GM11168 (cell line): ENCODE results near the gene APMAP.
"Not testable (repeated sequence)": the region's sequence is repeated elsewhere in the genome, so short reads cannot be mapped to it uniquely, and the experiment has no call there.

Experiments
- in situ Hi-C: fragments of 300-500 bp; cut with MboI; formaldehyde crosslinking; loops from one replicate; pipeline ENCODE4 v1.12.0; 2022; ENCODE audit warnings: low sequenced_read_pairs; ENCODE audit not compliant: unreplicated experiment

Gene APMAP

GRCh38 chr20:24943196-24943595 lies 49.4 kb downstream of the APMAP start:
- in situ Hi-C loops: no loop called here

GRCh38 chr20:24942679-24943078 lies 49.9 kb downstream of the APMAP start:
- in situ Hi-C loops: no loop called here

- in situ Hi-C loops: no loop called here
These were observed 53.5 kb downstream of the APMAP start for GRCh38 chr20:24939036-24939435.

- in situ Hi-C loops: no loop called here
These were observed 54.1 kb downstream of the APMAP start for GRCh38 chr20:24938498-24938897.

GRCh38 chr20:24937579-24937978 lies 55.0 kb downstream of the APMAP start:
- in situ Hi-C loops: no loop called here

- in situ Hi-C loops: no loop called here
These were observed 55.8 kb downstream of the APMAP start for GRCh38 chr20:24936526-24937407.

GRCh38 chr20:24935766-24936525 lies 56.6 kb downstream of the APMAP start:
- in situ Hi-C loops: no loop called here

GRCh38 chr20:24935140-24935539 lies 57.4 kb downstream of the APMAP start:
- in situ Hi-C loops: no loop called here

GRCh38 chr20:24934716-24935115 lies 57.8 kb downstream of the APMAP start:
- in situ Hi-C loops: no loop called here

- in situ Hi-C loops: no loop called here
These were observed 58.4 kb downstream of the APMAP start for GRCh38 chr20:24934101-24934661.

GRCh38 chr20:24933266-24933908 lies 59.2 kb downstream of the APMAP start:
- in situ Hi-C loops: no loop called here

- in situ Hi-C loops: not testable (repeated sequence)
These were observed 60.7 kb downstream of the APMAP start for GRCh38 chr20:24931893-24932292.

GRCh38 chr20:24930724-24931688 lies 61.5 kb downstream of the APMAP start:
- in situ Hi-C loops: not testable (repeated sequence)

- in situ Hi-C loops: not testable (repeated sequence)
These were observed 62.5 kb downstream of the APMAP start for GRCh38 chr20:24929867-24930723.

GRCh38 chr20:24929259-24929658 lies 63.3 kb downstream of the APMAP start:
- in situ Hi-C loops: not testable (repeated sequence)

GRCh38 chr20:24920706-24921105 lies 71.8 kb downstream of the APMAP start:
- in situ Hi-C loops: loop anchor here (25.0 kb wide), 1 partner anchor 758 kb away; no protein-coding TSS in a partner anchor

- in situ Hi-C loops: loop anchor here (5.0 to 25.0 kb wide), 2 partner anchors 137 to 757 kb away; no protein-coding TSS in a partner anchor
These were observed 72.9 kb downstream of the APMAP start for GRCh38 chr20:24919665-24920064.
